GDM1 (cell line): Measurements from ENCODE around the gene ARID5B.

Source experiments
- DNase-seq: peaks from one replicate; lab custom pipeline; 2025; lab: John Stamatoyannopoulos, UW

Gene ARID5B

GRCh38 chr10:62077330-62078015 lies 176.0 kb downstream of the ARID5B start:
- DNase-seq: no peak

- no peak for DNase-seq
Observed at GRCh38 chr10:62079885-62080559, 178.5 kb downstream of the ARID5B start.

- DNase-seq: no peak
Observed at GRCh38 chr10:62080905-62081304, 179.4 kb downstream of the ARID5B start.

GRCh38 chr10:62081341-62082270 lies 180.1 kb downstream of the ARID5B start:
- no peak for DNase-seq

- DNase-seq: no peak
Observed at GRCh38 chr10:62082271-62082656, 180.8 kb downstream of the ARID5B start.

- DNase-seq: no peak
Observed at GRCh38 chr10:62082729-62083411, 181.4 kb downstream of the ARID5B start.

- no peak for DNase-seq
Observed at GRCh38 chr10:62083412-62084267, 182.1 kb downstream of the ARID5B start.

- no peak for DNase-seq
Observed at GRCh38 chr10:62084451-62084850, 183.0 kb downstream of the ARID5B start.

- no peak for DNase-seq
Observed at GRCh38 chr10:62085404-62085803, 183.9 kb downstream of the ARID5B start.

GRCh38 chr10:62085821-62086220 lies 184.3 kb downstream of the ARID5B start:
- DNase-seq: no peak

- no peak for DNase-seq
Observed at GRCh38 chr10:62087329-62087728, 185.8 kb downstream of the ARID5B start.

- DNase-seq: no peak
Observed at GRCh38 chr10:62088786-62089185, 187.3 kb downstream of the ARID5B start.

- DNase-seq: no peak
Observed at GRCh38 chr10:62092301-62093030, 191.0 kb downstream of the ARID5B start.

- DNase-seq: no peak
Observed at GRCh38 chr10:62093863-62094291, 192.4 kb downstream of the ARID5B start.

GRCh38 chr10:62095181-62096122 lies 194.0 kb downstream of the ARID5B start:
- DNase-seq: no peak

GRCh38 chr10:62096256-62096933 lies 194.9 kb downstream of the ARID5B start:
- no peak for DNase-seq

- no peak for DNase-seq
Observed at GRCh38 chr10:62098278-62099121, 197.0 kb downstream of the ARID5B start.

GRCh38 chr10:62099299-62099698 lies 197.8 kb downstream of the ARID5B start:
- DNase-seq: no peak
